22Rv1 (cell line): ENCODE data around the gene DMWD.

ENCODE experiments used
- CTCF ChIP-seq: fragments of 450-650 bp; IDR thresholded peaks from 2 replicates; pipeline ENCODE4 v1.5.1; 2017; ENCODE audit warnings: mild to moderate bottlenecking
- ZFX ChIP-seq: fragments of 450-650 bp; IDR thresholded peaks from 2 replicates; pipeline ENCODE4 v1.6.1; 2017; ENCODE audit warnings: antibody characterized with exemption, borderline replicate concordance

GRCh38 chr19:45790942-45791341, 1.7 kb downstream of the DMWD start:
- no peak for TF ChIP-seq CTCF
- TF ChIP-seq ZFX, result no peak
